GM10847 (cell line): ENCODE measurements around the gene SCML2.

ENCODE experiments used
- POLR2A ChIP-seq: IDR thresholded peaks from 2 replicates; pipeline ENCODE4 v1.6.1; 2011; ENCODE audit not compliant: insufficient read length; ENCODE audit errors: extremely low read depth

SCML2 gene

DNA sequence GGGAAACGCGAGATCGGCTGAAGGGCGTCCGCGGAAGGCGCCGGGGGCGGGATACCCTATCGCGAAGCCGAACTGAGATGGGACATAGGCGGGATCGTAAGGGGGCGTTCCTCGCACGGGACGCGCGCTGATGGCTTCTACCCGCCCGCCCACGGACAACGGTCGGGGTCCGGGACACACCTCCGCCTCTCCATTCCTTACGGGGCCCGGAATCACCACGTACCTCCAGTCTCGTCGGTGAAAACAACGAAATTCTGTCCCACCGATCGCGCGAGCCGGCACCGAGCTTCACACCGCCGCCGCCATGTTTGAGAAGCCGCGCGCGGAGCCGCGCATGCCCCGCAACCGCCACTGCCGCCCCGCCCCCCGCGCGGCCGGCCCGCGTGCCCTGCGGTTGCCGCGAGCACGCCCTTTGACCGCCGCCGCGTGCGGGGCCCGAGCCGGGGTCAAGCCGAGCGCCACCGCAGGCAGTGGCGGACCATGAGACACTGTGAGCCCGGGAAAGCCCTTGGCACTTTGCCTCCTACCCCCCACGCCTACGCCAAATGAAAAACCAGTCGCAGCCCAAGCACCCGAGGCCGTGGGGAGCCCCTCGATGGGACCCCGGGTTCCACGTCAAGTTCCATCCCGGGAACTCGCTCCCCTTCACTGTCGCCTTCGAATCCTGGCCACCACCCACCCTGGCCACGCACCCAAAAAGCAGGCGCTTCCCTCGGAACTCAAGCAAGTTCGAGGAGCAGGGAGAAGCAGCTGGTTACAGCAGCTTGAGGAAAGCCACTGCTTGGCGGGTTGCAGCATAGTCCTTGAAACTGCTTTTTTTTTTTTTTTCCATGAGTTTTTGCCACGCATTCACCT, at the start of gene SCML2:
TSS of gene SCML2 (minus strand) at position 320 of the 855 bp plus-strand sequence. CDS start 20,617 bp downstream, outside the sequence.
- TF ChIP-seq POLR2A = no peak

DNA sequence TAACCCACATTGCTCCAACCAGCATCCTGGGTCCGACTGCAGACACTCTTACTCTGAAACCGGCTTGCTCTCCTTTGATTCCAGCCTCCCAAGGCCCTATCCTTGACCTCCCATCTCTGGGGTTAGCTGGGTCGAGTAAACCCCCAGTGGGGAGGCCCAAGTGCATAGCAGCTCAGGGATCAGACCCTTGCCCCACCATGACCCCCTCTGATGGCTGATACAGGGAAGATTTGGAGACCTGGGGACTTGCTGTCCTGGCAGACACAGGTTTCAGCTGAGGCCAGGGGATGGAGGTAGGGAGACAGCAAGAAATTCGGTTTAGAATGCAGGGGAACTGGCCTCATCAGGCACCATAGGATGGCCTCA, 47.3 kb upstream of the SCML2 start:
- no peak for TF ChIP-seq POLR2A

DNA sequence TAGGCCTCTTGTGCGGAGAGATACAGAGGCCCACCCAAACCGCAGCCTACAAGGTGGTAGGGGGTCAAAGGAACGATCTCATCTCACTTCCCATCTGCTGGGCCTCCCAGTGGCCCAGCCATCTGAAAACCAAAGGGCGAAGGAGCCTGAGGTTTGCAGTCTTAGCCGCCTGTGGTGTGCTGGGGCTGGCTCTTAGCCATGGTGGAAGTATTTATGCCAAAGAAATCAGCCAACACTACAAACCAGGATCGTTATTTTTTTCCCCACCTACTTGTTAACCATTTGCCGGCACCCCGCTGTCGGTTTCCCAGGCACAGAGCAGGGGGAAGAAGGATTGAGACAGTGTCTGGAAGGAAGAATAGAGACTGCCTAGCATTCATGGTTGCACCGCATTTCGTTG, 40.0 kb upstream of the SCML2 start:
- no peak for TF ChIP-seq POLR2A

DNA sequence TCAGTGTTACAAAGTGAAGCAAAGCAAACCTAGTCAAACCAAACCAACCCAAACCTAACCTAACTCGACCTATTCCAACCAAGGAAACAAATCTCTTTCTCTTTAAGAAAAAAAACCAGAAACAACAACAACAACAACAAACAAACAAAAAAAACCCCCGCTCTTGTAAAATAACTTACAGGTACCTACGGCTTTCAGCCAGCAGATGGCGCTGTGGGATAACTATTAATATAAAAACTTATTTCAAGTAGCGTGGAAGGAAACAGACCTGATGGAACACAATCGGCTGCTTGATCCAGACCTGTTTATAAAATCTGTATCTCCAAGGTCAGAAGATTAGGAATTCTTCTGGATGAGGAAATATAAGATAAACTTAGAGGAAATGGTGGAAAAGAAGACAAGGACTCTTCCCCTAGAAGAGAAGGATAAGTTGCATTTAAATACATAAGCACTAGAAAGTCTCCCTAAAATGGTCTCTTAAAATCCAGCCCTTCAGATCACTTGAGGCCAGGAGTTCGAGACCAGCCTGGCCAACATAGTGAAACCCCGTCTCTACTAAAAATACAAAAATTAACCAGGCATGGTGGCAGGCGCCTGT, 36.6 kb upstream of the SCML2 start:
- TF ChIP-seq POLR2A = no peak

DNA sequence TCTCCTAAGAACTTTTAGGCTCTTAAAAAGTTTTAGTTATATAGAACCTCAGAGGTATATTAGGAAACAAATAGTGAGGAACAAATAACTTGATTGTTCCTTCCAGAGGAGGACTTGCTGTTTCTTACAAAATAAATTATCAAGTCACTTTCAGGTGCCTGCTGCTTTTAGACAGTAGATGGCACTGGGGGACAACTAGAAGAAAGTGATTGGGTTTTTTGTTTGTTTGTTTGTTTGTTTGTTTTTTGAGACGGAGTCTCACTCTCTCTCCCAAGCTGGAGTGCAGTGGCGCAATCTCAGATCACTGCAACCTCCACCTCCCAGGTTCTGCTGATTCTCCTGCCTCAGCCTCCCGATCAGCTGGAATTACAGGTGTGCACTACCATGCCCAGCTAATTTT, 35.5 kb upstream of the SCML2 start:
- TF ChIP-seq POLR2A = no peak

DNA sequence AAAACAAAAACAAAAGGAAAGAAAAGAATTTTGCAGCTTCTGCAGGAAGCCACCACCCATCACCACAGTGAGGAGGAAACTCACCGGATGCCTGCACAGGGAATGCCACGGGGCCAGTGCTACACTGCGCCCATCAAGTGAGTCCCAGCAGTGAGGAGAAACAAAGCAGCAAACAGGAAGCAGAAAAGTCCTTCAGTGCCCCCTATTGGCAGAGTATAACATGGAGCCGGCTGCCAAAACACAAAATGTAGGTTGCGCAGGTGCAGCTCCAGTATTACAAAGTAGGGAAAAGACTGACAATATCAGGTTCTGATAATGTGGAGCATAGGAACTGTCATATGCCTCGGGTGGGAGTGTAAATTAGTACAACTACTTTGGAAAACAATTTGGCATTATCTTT, 23.3 kb upstream of the SCML2 start:
- TF ChIP-seq POLR2A = no peak

DNA sequence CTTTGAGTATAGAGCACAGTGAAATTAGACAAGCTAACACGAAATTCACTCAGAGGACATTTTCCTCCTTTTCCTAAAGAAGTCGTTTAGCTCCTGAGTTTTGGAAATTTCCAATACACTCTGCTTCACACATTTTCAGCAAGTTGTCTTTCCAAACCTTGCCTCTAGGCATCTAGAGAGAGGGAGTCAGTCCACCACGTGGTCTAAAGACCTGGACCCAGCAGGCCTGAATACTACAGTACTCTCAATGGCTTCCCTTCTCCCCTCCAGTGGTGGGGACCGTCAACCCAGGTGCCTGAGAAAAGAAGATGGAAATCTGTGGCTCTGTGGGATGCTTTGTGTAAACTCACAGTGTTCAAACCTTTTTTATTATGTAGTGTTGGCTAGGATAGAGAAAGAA, 13.9 kb upstream of the SCML2 start:
- no peak for TF ChIP-seq POLR2A

DNA sequence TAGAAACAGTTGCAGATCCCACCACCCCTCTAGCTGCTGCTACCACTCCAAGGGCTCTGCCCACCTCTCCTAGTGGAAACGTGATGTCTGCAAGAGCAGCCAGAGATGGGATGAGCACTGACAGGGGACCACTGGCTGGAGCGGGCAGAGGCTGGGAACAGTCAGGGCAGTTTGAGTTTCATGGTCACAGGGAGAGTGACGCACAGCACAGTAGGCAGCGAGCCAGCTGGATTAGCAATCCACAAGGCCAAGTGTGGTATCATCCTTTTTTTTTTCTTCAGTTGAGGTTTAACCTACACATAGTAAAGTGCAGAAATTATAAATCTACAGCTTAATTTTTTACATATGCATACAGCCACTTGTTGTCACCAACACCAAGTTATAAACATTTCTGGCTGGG, 6.4 kb upstream of the SCML2 start:
- no peak for TF ChIP-seq POLR2A

DNA sequence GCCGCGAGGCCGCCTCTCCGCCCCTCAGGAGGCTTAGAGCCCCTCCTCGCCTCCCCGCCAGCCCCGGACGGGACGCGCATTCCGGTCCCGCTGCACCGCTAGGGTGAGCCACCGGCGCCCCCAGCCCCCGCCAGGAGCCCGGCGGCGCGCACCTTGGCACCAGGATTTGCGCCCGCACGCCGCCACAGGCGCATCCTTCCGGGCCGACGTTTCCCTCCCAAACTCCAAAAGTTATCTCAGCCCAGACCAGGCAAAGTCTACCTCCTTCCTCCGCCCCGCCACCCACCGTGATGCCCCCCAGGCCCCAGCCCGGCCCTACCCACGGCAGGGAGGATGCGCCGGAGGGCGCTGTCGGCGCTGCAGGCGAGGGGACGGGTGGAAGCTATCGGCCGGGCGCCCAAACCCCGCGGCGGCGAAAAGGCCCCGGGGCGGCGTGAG, 538 bp downstream of the SCML2 start:
- TF ChIP-seq POLR2A = no peak

DNA sequence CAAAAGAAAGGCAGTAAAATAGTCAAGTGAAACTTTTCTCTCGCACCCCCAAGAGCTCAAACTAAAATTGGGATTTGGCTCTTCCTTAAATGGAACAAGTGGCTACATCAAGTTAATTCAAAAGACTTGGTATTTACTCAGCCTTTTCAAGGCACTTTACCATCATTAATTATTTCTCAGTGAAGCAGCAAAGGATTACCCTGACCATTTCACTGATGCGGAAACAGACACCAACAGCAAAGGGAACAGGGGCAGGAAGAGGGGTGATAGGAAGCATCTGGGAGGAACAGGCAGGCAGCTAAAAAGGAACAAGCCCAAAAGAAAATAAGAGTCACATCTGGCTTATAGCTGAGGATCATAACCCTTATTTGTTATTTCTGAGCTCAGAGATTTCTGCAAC, 2.7 kb downstream of the SCML2 start:
- no peak for TF ChIP-seq POLR2A

DNA sequence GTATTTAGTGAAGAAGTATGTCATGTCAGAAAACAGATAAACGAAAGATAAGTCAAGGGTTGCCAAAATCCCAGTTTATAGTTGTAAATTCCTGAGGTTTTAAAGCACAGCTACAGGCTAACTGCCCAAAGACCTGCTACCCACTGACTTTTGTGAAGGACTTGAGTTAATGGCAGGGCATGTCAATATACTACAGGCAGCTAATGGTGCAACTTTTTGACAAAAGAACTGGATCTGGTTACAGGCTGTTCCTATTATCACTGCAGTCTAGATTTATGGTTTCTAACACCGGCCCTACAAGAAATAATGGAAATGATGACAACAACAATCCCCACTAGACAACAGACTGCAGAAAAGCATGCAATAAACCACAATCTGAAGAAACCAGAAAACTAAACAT, 6.4 kb downstream of the SCML2 start:
- no peak for TF ChIP-seq POLR2A

DNA sequence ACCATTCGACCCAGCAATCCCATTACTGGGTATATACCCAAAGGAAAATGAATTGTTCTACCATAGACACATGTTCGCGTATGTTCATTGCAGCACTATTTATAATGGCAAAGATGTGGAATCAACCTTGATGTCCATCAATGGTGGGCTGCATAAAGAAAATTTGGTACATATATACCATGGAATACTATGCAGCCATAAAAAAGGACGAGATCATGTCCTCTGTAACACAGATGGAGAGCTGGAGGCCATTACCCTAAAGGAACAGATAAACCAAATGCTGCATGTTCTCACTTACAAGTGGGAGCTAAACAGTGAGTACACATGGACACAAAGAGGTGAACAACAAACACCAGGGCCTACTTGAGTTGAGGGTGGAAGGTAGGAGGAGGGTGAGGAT, 45.1 kb downstream of the SCML2 start:
- no peak for TF ChIP-seq POLR2A

DNA sequence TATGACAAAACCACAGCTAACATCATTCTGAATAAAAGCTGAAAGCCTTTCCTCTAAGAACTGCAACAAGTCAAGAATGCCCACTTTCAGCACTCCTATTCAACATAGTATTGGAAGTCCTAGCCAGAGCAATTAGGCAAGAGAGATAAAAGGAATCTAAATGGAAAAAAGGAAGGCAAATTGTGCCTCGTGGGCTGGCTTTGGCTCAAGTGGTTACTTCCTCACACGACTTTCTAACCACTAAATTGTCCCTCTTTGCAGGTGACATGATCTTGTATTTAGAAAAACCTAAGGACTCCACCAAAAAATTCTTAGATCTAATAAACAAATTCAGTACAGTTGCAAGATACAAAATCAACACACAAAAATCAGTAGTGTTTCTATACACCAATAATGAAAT, 57.2 kb downstream of the SCML2 start:
- TF ChIP-seq POLR2A = no peak

DNA sequence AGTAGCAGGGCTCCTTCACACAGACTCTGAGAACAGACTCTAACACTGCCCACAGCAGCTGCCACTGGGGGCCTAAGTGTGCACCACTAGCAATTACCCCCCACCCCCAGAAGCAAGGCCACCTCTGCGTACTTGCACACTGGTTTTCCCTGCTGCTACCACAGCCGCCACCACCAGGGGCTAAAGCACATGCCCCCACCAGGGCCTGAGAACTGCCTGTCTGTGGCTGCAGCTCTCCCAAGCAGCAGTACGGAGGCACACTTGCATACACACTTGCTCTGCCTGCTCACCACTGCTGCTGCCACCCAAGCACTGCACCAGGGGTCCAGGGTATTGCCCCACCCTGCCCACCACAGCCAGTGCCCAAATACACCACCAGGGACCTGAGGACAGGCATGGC, 59.6 kb downstream of the SCML2 start:
- TF ChIP-seq POLR2A = no peak

DNA sequence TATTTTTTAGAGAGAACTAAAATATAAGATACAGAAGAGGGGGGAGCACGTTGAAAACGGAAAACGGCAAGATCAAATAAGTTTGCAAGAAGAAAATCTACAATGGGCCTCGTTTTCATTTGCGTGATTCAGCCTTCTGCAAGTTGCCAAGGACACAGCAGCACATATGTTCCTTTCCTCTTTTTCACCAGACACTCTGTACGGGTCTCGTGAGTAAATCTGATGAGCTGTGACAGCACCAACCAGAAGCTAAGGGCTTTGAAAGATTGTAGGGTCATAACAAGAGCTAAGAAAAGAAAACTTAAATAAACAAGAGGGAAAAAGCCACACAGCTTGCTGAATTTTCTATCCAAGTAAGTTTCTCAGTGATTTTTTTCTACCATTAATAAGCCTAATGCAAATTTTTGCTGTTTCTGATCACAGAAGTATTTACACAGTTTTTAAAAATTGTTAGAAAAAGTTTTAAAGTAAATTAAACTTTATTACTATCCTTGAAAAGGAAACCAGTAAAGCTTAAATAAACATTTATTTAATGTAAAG, 63.4 kb downstream of the SCML2 start:
- TF ChIP-seq POLR2A = no peak

DNA sequence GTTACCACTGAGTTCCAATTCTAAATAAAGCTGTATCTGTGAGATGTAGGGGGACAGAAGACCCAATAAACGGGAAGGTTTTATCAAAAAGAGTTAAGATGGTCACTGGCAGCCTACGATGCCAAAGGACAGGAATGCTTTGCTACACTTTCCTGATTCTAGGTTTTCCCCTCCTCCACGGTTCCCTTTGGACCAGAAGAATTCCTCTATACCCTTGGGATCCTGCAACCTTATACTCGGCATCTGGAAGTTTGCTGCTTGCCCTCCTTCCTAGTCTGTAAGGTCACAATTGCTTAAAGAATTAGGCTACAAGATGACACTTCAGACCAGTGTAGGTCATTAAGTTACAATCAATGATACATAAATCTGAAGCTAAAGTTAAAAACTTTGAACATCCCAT, 64.3 kb downstream of the SCML2 start:
- no peak for TF ChIP-seq POLR2A

DNA sequence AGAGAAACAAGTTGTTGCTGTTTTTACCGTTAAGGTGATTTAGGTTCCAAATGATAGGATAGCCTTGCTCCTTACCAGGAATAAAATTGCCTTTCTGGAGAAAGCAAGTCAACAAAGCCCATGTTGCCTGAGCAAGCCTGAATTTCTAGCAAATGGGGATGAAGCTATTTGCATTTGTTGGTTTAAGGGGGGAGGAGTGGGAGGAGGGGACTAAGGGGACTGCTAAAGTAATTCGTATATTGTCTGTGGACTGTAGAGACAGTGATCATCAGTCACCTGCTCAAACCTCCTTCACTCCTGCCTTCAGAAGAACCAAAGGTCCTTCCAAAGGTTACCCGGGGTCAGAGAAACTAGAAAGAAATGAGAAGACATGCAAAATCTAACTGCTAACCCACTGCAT, 65.8 kb downstream of the SCML2 start:
- no peak for TF ChIP-seq POLR2A

DNA sequence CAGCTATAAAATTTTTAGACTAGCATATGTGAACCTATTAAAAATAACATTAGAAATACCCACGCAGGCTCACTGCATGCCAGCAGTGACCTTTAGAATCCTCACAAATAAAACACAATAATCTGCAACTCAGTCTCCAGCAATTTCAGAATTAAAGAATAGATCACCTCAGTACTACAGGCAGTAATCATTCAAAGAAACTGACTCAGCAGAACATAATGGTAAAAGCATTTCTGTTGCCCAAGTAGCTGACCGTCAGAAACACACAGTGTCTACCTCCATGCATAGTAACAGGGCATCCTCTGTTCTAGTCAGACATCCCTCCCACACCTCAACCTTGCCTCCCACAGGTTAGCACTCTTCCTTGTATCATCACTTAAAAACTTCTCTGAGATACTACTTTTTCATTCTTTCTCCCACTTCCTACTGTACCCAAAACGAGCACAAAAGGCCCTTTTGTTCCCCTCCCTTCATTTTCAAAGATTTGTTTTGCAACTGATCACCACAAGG, 68.1 kb downstream of the SCML2 start:
- no peak for TF ChIP-seq POLR2A
